SK-N-MC (cell line): ENCODE data around the gene STK33.

Source experiments
- EZH2 ChIP-seq: fragments of 200-600 bp; sonication (generic); IDR thresholded peaks from one replicate; pipeline ENCODE4 v1.6.1; 2017; ENCODE audit warnings: antibody characterized with exemption
- POLR2AphosphoS5 ChIP-seq: IDR thresholded peaks from 2 replicates; pipeline ENCODE4 v1.6.1; 2012; ENCODE audit warnings: mild to moderate bottlenecking, low read depth, low read length, borderline replicate concordance

DNA sequence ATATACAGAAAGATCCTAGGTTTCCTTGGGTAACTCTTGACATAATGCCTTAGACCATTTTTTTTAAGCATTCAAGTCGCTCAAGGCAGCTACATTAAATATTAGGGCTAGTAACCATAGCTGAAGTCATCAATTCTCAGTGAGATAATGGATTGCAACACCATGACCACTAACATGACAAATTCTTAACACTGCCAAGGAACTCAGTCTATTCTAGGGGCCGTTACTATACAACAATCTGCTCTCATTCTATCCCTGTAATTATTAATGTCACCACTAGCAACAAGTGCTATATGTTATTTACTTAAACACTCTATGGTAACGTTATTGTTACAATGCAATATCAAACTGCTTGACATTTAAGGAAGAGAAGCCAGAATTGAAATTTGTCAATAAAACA lies 3.2 kb upstream of the STK33 start:
- TF ChIP-seq POLR2AphosphoS5: no peak
- no peak for TF ChIP-seq EZH2
